ENCODE data around the gene PNLDC1.

DNA sequence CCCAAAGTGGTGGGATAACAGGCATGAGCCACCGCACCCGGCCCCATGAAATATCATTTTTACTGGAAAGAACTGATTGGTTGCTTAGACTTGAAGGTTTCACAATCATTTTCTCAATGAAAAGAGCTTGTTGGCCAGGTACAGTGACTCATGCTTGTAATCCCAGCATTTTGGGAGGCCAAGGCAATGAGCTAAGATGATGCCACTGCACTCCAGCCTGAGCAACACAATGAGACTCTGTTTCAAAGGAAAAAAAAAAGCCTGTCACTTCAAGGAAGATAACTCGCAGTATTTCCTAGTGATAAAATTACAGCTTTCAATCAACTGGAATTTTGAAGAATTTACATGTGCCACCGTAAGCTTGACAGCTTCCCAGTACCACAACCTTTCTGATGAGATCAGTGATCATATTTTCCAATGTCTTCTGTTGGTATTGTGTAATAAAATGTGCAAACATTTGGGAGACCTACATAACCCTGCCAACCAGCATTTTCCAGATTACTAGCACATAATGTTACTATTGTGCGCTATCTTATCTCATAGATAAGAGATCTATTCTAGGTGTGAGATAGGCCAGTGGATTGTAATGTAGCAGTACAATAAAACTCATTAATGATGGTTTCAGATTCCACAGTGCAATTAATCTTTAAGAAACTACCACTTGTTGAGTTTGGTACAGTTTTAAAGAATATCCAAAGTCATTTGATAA lies 7.2 kb downstream of the PNLDC1 start:
- TF ChIP-seq, protein P1, sequence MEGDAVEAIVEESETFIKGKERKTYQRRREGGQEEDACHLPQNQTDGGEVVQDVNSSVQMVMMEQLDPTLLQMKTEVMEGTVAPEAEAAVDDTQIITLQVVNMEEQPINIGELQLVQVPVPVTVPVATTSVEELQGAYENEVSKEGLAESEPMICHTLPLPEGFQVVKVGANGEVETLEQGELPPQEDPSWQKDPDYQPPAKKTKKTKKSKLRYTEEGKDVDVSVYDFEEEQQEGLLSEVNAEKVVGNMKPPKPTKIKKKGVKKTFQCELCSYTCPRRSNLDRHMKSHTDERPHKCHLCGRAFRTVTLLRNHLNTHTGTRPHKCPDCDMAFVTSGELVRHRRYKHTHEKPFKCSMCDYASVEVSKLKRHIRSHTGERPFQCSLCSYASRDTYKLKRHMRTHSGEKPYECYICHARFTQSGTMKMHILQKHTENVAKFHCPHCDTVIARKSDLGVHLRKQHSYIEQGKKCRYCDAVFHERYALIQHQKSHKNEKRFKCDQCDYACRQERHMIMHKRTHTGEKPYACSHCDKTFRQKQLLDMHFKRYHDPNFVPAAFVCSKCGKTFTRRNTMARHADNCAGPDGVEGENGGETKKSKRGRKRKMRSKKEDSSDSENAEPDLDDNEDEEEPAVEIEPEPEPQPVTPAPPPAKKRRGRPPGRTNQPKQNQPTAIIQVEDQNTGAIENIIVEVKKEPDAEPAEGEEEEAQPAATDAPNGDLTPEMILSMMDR (IDR thresholded peaks at IDR 0.05; ENCODE audit: low read depth, low read length): no peak
- TF ChIP-seq, protein P2, sequence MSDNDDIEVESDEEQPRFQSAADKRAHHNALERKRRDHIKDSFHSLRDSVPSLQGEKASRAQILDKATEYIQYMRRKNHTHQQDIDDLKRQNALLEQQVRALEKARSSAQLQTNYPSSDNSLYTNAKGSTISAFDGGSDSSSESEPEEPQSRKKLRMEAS (IDR thresholded peaks at IDR 0.05; ENCODE audit: low read depth, low read length): no peak
